LNCAP (cell line): ENCODE measurements around the gene C1orf115.

ENCODE experiments used
- CTCF ChIP-seq: fragments of 450-650 bp; IDR thresholded peaks from 2 replicates; pipeline ENCODE4 v1.5.1; 2017; ENCODE audit warnings: mild to moderate bottlenecking

Gene C1orf115

DNA sequence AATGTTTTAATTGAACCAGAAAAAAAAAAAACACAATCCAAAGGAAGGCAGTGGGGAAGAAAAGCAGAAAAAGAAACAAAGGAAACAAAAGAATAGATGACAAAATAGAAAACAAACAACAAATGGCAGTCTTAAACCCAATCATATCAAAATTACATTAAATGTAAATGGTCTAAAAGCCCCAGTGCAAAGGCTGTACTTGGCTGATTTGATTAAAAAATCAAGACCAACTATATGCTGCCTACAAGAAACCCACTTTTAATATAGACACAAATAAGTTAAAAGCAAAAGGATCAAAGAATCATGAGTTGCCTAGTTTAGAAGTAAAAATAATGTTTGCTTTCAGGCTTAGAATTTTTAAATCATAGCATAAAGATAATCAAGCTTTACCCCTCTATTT is 19.8 kb upstream of the C1orf115 start:
- TF ChIP-seq CTCF, result no peak

DNA sequence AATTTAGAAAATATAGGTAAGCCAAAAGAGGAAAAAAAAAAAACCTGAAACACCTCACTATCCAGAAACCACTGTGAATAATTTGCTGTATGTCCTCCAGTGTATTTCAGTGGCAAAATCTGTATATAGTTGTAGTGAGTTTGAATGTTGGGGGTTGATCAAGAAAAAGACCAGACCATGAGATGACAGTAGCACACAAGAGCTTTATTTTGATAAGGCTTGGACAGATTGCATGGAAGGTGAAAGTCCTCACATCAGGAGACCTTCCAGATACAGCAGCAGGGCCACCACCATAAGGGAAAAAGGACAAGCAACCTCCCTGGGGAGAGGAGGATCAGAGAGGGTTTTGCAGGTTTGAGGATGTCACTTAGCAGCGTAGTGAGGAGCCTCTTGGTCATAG is 16.2 kb upstream of the C1orf115 start:
- no peak for TF ChIP-seq CTCF

- TF ChIP-seq CTCF, result no peak
Measured at GRCh38 chr1:220677251-220677650, 12.9 kb upstream of the C1orf115 start.

DNA sequence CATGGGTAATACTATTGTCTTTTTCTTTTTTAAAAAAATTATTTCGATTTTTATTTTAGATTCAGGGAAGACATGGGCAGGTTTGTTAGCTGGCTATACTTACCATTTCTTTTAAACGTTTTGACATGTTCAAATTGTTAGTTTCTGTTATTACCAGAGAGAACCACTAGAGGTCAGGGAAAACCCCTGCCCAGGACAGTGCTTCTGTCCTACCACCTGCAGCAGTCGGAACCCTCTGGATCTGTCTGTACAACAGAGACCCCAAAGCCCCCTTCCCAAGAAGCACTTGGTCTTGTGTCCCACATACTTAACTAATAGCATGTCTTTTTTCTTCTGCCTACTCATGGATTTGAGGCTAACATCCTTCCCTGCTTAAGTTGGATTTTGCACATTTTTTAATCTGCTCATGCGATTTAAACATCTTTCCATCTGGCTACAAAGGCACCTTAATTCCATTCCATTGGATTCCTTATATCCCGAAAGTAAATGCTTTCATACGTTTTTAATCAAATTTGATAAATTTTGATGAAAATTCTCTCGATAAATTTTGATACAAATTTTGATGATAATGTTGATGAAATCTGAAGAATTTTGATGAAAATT is 10.0 kb upstream of the C1orf115 start:
- TF ChIP-seq CTCF, result peak; percentile 90

DNA sequence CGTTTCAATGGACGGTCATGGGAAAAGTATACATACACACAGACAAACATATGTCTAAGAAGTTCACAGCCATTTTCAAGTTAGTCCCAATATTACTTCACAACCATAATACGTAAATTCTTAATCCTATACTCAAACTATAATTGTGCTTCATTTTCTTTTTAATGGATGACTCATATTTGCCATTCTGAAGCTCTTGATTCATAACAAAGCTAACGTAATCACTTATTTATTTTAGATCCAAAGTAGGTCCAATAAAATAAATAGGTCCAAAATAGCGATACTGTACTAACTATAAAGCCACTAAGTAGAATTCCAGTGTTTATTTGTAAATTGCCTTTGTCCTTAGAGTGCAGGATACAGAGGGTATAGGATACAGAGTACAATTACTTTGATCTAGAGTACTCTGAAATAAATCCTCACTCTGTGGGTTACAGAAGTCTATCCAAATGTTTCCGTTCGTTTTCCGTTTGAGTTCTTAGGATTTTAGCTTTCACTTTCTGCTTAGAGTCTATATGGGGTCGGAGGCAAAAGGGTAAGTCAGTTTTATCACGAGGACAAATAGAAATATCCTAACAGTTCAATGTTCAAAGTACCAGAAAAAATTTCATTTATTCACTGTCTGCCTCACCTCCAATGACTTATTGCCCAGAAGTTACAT is 8.8 kb upstream of the C1orf115 start:
- no peak for TF ChIP-seq CTCF

- no peak for TF ChIP-seq CTCF
Measured at GRCh38 chr1:220682901-220683576, 7.1 kb upstream of the C1orf115 start.

DNA sequence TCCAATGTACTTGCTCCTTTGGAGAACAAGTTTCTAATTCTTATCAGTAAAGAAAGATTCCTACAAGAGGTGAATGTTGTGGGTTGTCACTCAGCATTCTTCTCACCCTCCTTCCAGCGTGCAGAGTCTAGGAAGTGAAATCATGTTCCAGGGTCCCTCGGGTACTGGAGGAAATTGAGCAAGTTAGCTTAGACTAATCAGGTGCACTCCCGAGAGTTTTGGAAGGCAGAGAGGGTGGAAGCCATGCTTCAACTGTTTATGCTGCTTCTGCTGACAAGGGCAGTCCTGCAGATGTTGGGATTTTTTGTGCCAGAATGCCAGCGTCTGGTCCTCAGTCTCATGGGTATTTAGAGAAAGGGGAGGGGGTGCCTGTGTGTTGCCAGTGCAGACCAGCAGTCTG is 5.3 kb upstream of the C1orf115 start:
- TF ChIP-seq CTCF, result no peak
